Suppressor macrophage (primary cell): Measurements from ENCODE around the gene GATAD2B.
"Not testable (repeated sequence)": the region's sequence is repeated elsewhere in the genome, so short reads cannot be mapped to it uniquely, and the experiment has no call there.

Source experiments
- DNase-seq, 4 experiments: peaks; one replicate each; pipeline ENCODE4 v3.0.0-alpha.2; 2020 to 2022

GATAD2B gene

GRCh38 chr1:153886127-153886526 is 36.6 kb downstream of the GATAD2B start:
- no peak for DNase-seq

GRCh38 chr1:153883223-153883622 is 39.5 kb downstream of the GATAD2B start:
- DNase-seq: no peak

- peak in 2 of 4 experiments; percentile 23 to 32 for DNase-seq
These were observed 40.4 kb downstream of the GATAD2B start for GRCh38 chr1:153882296-153882912.

GRCh38 chr1:153881751-153882150 is 41.0 kb downstream of the GATAD2B start:
- DNase-seq: no peak

DNA sequence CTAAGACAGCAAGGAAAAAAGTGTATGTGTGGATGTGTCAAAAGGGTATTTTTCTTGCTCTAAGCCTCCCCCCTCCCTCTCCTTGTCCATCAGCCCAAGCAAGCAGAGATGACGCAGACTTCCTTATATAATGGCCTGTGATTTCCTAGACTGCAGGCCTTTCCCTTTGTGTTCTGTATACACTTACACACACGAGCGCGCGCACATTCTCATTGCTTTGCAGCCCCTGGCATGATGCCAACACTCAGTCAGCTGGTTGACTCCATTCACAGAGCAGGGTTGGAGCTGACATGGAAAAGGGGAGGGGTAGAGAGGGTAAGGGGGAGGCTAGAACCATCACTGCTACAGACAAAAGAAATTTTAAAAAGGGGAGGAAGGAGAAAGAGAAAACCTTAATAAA is 41.8 kb downstream of the GATAD2B start:
- peak; percentile 90 to 94 (median 93) for DNase-seq

DNA sequence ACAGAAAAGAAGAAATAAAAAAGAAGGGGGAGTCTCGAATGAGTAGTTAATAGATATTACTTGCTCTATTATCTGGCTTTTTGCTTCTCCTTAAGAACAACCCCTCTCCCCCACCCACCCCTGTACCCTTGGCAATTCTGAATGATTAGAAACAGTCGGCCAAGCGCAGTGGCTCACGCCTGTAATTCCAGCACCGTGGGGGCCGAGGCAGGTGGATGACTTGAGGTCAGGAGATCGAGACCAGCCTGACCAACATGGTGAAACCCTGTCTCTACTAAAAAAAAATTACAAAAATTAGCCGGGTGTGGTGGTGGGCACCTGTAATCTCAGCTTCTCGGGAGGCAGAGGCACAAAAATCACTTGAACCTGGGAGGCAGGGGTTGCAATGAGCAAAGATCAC is 42.7 kb downstream of the GATAD2B start:
- DNase-seq: no peak

GRCh38 chr1:153877112-153877511 is 45.7 kb downstream of the GATAD2B start:
- no peak for DNase-seq

DNA sequence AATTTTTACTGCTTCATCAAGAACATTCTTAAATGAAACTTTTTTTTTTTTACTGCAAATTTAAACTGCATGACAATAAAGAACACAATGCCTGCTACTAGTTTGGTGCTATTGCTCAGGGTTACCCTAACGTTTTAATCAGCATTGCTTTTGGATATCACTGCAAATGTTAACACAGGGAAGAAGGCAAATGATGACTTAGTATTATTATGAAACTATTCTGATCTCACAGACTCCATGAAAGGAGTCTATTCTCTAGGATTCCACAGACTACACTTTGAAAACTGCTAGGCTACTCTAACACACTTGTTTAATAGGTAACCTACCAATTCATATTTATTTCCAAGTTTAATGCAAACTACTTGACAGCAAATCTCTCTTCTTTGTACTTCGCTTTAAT is 49.8 kb downstream of the GATAD2B start:
- DNase-seq: peak in 2 of 4 experiments; percentile 41 to 52

GRCh38 chr1:153872331-153872730 is 50.4 kb downstream of the GATAD2B start:
- DNase-seq: peak in 2 of 4 experiments; percentile 69 to 74

DNA sequence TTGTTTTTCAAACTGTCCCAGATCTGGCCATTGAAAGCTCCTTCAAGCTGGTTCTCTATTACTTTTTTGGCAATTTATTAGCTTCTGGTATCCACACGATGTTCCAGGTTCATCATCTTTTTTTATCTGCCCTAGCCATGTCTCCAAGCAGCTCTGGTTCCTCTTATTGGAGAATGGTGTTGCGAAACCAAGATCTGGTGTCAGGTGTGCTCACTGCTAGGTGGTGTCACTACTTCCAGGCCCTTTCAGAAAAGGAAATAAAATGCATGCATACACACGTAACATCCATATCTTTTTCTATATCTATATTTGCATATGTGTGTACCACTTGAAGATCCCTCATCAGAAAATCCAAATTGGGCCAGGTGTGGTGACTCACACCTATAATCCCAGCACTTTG is 53.3 kb downstream of the GATAD2B start:
- DNase-seq: peak in 1 of 4 experiments; percentile 13

DNA sequence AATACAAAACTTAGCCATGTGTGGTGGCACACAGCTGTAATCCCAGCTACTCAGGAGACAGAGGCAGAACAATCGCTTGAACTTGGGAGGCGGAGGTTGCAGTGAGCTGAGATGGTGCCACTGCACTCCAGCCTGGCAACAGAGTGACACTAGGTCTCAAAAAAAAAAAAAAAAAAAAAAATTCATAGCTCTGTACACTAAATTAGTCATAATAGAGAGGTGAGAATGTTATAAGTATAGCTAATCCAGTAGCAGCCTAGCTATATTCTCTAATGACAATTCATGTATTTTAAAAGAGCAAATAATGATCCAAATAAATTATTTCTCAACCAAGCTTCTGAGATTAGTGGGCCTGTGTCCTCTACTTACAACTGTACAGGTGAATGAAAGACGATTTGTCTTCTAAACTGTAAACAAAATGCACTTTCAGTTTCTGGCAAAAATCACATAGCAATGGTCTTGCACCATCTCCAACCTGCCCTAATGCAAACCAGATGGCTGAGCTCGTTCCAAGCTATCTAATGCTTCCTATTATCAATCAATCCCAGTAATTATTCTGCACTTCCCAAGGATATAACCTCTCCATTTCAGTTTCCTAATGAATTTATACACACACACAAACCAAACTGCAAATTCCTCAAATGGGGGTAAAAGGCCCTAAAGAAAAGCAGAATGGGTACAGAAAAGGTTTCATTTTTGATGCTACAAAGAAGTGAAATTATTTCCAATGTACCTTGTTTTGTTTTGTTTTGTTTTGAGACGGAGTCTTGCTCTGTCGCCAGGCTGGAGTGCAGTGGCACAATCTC is 56.5 kb downstream of the GATAD2B start:
- no peak for DNase-seq

GRCh38 chr1:153860285-153860684 is 62.5 kb downstream of the GATAD2B start:
- no peak for DNase-seq

GRCh38 chr1:153857505-153857904 is 65.3 kb downstream of the GATAD2B start:
- DNase-seq: no peak

DNA sequence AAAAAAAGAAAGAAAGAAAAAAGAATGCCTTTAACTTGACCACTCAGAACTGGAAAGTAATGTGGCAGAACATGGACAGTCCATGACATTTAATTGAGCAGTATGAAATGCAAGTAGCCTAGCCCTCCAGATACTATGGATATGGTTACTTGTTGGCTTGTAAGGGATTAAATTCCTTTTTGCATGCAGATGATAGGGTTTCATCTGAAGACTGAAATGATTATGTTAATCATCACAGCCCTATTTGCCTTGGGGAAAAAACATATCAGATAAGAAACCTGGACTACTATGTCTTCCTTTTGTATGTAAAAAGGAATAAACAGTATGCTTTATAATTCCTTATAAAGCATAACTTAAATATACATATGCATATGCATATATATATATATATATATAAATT is 66.0 kb downstream of the GATAD2B start:
- no peak for DNase-seq

- DNase-seq: peak; percentile 66 to 82 (median 77)
These were observed 70.6 kb downstream of the GATAD2B start for GRCh38 chr1:153852170-153852569.

DNA sequence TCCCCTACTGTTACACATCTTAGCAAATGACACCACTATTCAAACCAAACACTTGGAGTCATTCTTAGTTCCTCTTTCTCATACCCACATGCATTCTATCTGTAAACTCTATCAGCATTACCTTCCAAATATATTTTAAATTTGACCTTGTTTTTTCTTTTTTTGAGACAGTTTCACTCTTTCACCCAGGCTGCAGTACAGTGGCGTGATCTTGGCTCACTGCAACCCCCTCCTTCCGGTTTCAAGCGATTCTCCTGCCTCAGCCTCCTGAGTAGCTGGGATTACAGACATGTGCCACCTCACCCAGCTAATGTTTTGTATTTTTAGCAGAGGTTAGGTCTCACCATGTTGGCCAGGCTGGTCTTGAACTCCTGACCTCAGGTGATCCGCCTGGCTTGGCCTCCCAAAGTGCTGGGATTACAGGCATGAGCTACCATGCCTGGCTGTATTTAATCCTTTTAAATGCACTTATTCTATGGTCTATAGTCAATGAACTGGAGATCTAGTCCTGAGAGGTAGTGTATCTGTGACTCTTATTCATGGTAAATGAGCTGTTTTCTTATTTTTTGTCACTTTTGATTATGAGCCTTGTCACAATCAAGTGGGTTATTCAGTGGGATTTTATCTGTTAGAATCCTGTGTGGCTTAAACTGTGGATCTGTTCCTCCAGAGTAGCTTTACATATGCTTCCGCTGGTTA is 73.1 kb downstream of the GATAD2B start:
- DNase-seq: peak; percentile 51 to 71 (median 68)

GRCh38 chr1:153848805-153849204 is 74.0 kb downstream of the GATAD2B start:
- DNase-seq: no peak

DNA sequence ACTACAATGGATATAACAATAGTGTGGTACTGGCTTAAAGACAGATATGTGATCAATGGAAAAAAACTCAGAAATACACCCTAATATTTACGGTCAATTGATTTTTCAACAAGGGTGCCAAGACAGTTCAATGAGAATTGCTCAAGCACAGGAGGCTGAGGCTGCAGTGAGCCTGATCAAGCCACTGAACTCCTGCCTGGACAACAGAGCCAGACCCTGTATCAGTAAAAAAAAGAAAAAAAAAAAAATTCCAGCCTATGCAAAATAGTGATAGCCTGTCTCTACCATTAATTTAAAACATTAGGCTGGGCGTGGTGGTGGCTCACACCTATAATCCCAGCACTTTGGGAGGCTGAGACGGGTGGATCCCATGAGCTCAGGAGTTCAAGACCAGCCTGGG is 77.6 kb downstream of the GATAD2B start:
- DNase-seq: no peak

- not testable (repeated sequence) for DNase-seq
These were observed 78.4 kb downstream of the GATAD2B start for GRCh38 chr1:153844349-153844748.

DNA sequence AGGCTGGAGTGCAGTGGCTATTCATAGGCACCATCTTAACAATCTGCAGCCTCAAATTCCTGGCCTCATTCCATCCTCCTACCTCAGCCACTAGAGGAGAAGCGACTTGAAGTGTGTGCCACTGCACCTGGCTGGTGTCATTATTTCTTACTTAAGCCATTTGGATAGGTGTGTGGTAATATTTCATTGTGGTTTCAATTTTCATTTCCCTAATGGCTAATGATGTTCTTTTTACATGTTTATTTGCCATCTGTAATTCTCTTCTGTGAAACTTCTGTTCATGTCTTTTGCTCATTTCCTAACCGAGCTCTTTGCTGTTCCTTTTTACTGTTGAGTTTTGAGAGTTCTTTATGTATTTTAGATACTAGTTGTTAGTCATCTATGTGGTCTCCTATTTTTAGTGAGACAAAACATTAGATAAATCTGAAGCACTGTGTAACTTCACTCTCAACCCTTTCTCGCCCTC is 80.7 kb downstream of the GATAD2B start:
- DNase-seq: no peak

DNA sequence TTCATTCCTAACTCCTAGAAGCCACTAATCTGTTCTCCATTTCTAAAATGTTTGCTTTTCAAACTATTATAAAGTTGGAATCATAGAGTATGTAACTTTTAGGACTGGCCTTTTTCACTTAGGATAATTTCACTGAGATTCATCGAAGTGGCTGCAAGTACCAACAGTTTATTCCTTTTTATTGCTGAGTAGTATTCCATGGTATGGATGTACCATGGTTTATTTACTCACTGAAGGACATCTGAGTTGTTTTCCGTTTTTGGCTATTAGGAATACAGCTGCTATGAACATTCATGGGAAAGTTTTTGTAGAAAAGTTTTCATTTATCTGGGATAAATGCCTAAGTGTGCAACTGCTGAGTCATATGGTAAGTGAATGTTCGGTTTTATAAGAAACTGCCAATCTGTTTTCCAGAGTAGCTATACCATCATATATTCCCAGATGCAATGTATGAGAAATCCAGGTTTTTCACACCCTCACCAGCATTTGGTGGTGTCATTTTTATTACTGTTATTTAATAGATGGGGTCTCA is 81.2 kb downstream of the GATAD2B start:
- no peak for DNase-seq

DNA sequence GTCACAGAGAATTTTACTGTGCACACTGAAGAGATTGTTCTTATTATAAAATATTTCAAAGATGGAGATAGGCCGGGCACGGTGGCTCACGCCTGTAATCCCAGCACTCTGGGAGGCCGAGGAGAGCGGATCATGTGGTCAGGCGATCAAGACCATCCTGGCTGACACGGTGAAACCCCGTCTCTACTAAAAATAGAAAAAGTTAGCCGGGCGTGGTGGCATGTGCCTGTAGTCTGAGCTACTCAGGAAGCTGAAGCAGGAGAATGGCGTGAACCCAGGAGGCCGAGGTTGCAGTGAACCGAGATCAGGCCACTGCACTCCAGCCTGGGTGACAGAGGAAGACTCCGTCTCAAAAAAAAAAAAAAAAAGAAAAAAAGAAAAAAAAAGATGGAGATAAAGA is 82.0 kb downstream of the GATAD2B start:
- not testable (repeated sequence) for DNase-seq

DNA sequence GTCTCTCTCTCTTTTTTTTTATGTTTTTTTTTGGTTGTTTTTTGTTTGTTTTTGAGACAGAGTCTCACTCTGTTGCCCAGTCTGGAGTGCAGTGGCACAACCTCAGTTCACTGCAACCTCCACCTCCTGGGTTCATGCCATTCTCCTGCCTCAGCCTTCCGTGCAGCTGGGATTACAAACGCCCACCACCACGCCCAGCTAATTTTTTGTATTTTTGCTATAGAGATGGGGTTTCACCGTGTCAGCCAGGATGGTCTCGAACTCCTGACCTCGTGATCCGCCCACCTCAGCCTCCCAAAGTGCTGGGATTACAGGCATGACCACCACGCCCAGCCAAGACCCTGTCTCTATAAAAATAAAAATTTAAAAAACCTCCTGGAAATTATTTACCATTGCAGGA is 88.8 kb downstream of the GATAD2B start:
- not testable (repeated sequence) for DNase-seq
